Heart left ventricle (tissue), 16 donors: Measurements from ENCODE around the gene SEC24C. TPM values are rescaled to one million over a fixed set of nuclear protein-coding genes. Genes with fewer than 3 reads are reported as not detected.
A peak's percentile ranks its signal among the peaks of the same experiment; 100 is the strongest.

Experiments used
- ATAC-seq, 4 donors: fragments of 200-7000 bp; cut with Tn5 transposase; one replicate each; pipeline ENCODE4 v1.9.1; 2020 to 2022; ENCODE audit warnings: moderate library complexity in 4 of 4, mild to moderate bottlenecking in 3 of 4, moderate number of reproducible peaks in 1 of 4
- DNase-seq, 5 donors: peaks; one replicate each; pipeline ENCODE4 v3.0.0-alpha.2; 2020
- H3K27ac ChIP-seq, 12 donors: fragments of 200-600 bp; sonication (generic) in 4 of 12; one replicate each; pipeline versions ENCODE4 v1.5.0 to v1.8.0; 2016 to 2022; ENCODE audit warnings: mild to moderate bottlenecking in 2 of 12
- H3K27me3 ChIP-seq, 9 donors: fragments of 200-600 bp; sonication (generic) in 2 of 9; one replicate each; pipeline versions ENCODE4 v1.5.1 to v1.8.0; 2016 to 2022; ENCODE audit warnings: mild to moderate bottlenecking in 3 of 9
- H3K36me3 ChIP-seq, 9 donors: fragments of 200-600 bp; sonication (generic) in 2 of 9; one replicate each; pipeline versions ENCODE4 v1.5.0 to v1.8.0; 2018 to 2022; ENCODE audit warnings: mild to moderate bottlenecking in 2 of 9
- H3K4me1 ChIP-seq, 12 donors: fragments of 200-600 bp; sonication (generic) in 4 of 12; one replicate each; pipeline versions ENCODE4 v1.5.0 to v1.8.0; 2016 to 2022; ENCODE audit warnings: mild to moderate bottlenecking in 3 of 12
- H3K4me3 ChIP-seq, 12 donors: fragments of 200-600 bp; sonication (generic) in 4 of 12; one replicate each; pipeline versions ENCODE4 v1.5.0 to v1.8.0; 2017 to 2022; ENCODE audit warnings: mild to moderate bottlenecking in 9 of 12, moderate library complexity in 4 of 12
- H3K9me3 ChIP-seq, 12 donors: fragments of 200-600 bp; sonication (generic) in 4 of 12; one replicate each; pipeline versions ENCODE4 v1.5.0 to v1.8.0; 2016 to 2022; ENCODE audit warnings: mild to moderate bottlenecking in 1 of 12
- POLR2A ChIP-seq, 2 donors: fragments of 450-650 bp; IDR thresholded peaks; one replicate each; pipeline ENCODE4 v1.6.1; 2017; ENCODE audit warnings: antibody characterized with exemption in 2 of 2, mild to moderate bottlenecking in 2 of 2, moderate library complexity in 2 of 2
- WGBS, 4 donors: extraction: QIAGEN DNeasy Blood & Tissue Kit in 2 of 4; methylation state at CpG; one replicate each; pipeline versions ENCODE4 v1.1.5 to v1.1.7; 2013 to 2018; 5-methylcytosine and 5-hydroxymethylcytosine counted together
- intact Hi-C, 10 donors: fragments of 100-400 bp; cut with DNase I; formaldehyde crosslinking; loops; one replicate each; pipeline versions ENCODE4 v1.11.1 to v1.14.2; 2022
- polyA plus RNA-seq, 2 donors: library from polyadenylated mRNA; stranded (reverse); fragments of 200-250 nt; gene quantifications; one replicate each; pipeline ENCODE4 v1.2.3, GENCODE V29; 2013
- total RNA-seq, 9 donors: library from RNA; depleted of rRNA in 2 of 9; stranded (reverse); fragments of >200 nt in 2 of 9; fragmentation: NEBNext Ultra II Directional in 3 of 9; extraction: Animal tissue kit (Norgen Biotek cat#: 25700) in 3 of 9; gene quantifications; one replicate each; pipeline versions ENCODE4 v1.1.0 to v1.2.4, GENCODE V29; 2016 to 2023
- TF ChIP-seq, protein P1 (sequence below), 12 donors: fragments of 200-600 bp; sonication (generic) in 4 of 12; IDR thresholded peaks; one replicate each; pipeline versions ENCODE4 v1.5.0 to v1.8.0; 2018 to 2022; ENCODE audit warnings: antibody characterized with exemption in 12 of 12, mild to moderate bottlenecking in 5 of 12
- donor health status: ischemic (EF 13 %, LVEDD 7.1; RV severe dilation, severe dysfunction).
- donor health status: healthy with polysubstance abuse.
- donor health status: DM: no; HTN: yes; CAD: no.
- donor health status: DM: no; HTN: no; CAD: no.
- donor health status: ischemic (EF 25% LVEDD 6.9; RV normal size, moderate dysfunction).
- donor health status: ischemic (EF 25% LVEDD 5.7; RV mildly dilated, moderate dysfunction).
- donor health status: healthy.
- donor health status: DM: yes; HTN: yes; CAD: no.
- donor health status: ischemic (EF 35%, LVEDD 5.7; RV mildly dilated, moderate dysfunction).
- donor health status: nonischemic (EF 11% LVEDD 7.7; RV severe dilation, severe dysfunction).
- donor health status: DM: yes; HTN: yes; CAD: no.
- donor health status: PGD.
- donor health status: ischemic (EF 29% LVEDD 5.4; RV normal size, mild dysfunction).
- donor health status: nonischemic (EF 23%, LVEDD 6.1; RV moderate dilation, normal function).

The SEC24C gene
- total and polyA plus RNA-seq, 11 donors: 26.4 to 65.5 (median 49.5) TPM

- DNase-seq (peak in 4 of 5 donors; percentile 43 to 79 (median 48)), ATAC-seq (peak in 2 of 4 donors; percentile 39 to 46)
- Histone ChIP-seq H3K4me1 (peaks cover 0 to 62% (median 16%) of the 10 kb centered on the region in 12 donors), H3K4me3 (peak overlapping the region; percentile 61 to 99 (median 94)), H3K9me3 (no peaks in the 10 kb centered on the region), H3K27me3 (no peaks in the 10 kb centered on the region), H3K36me3 (peaks cover 0 to 59% (median 40%) of the 10 kb centered on the region in 9 donors), H3K27ac (peak overlapping the region; percentile 79 to 97 (median 93))
- intact Hi-C loops: loop anchor here in 1 of 10 donors (1.0 kb wide), 1 partner anchor 39 kb away; a partner anchor contains a TSS
- 0 to 1% (median 1%) methylated on average over 18 to 63 of the region's 63 CpGs for WGBS, 4 donors
- TF ChIP-seq, protein P1, sequence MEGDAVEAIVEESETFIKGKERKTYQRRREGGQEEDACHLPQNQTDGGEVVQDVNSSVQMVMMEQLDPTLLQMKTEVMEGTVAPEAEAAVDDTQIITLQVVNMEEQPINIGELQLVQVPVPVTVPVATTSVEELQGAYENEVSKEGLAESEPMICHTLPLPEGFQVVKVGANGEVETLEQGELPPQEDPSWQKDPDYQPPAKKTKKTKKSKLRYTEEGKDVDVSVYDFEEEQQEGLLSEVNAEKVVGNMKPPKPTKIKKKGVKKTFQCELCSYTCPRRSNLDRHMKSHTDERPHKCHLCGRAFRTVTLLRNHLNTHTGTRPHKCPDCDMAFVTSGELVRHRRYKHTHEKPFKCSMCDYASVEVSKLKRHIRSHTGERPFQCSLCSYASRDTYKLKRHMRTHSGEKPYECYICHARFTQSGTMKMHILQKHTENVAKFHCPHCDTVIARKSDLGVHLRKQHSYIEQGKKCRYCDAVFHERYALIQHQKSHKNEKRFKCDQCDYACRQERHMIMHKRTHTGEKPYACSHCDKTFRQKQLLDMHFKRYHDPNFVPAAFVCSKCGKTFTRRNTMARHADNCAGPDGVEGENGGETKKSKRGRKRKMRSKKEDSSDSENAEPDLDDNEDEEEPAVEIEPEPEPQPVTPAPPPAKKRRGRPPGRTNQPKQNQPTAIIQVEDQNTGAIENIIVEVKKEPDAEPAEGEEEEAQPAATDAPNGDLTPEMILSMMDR (IDR thresholded peaks at IDR 0.05): no peak
- TF ChIP-seq POLR2A (IDR thresholded peaks at IDR 0.05): no peak
Measured at GRCh38 chr10:73810735-73811465, 66.7 kb downstream of the SEC24C start.

GRCh38 chr10:73812657-73813056 is 68.5 kb downstream of the SEC24C start:
- DNase-seq (no peak), ATAC-seq (no peak)
- Histone ChIP-seq H3K9me3 (no peaks in the 10 kb centered on the region), H3K4me3 (no peak overlapping the region), H3K27ac (peak overlapping the region in 2 of 12 donors; percentile 96 to 97), H3K4me1 (peaks cover 0 to 62% (median 12%) of the 10 kb centered on the region in 12 donors), H3K36me3 (peaks cover 0 to 55% (median 32%) of the 10 kb centered on the region in 9 donors), H3K27me3 (no peaks in the 10 kb centered on the region)
- WGBS, 4 donors: 91 to 96% (median 95%) methylated on average over 4 of the region's 4 CpGs
- TF ChIP-seq, protein P1 (IDR thresholded peaks at IDR 0.05): no peak
- no peak for TF ChIP-seq POLR2A (IDR thresholded peaks at IDR 0.05)
- intact Hi-C loops: no loop called here

DNA sequence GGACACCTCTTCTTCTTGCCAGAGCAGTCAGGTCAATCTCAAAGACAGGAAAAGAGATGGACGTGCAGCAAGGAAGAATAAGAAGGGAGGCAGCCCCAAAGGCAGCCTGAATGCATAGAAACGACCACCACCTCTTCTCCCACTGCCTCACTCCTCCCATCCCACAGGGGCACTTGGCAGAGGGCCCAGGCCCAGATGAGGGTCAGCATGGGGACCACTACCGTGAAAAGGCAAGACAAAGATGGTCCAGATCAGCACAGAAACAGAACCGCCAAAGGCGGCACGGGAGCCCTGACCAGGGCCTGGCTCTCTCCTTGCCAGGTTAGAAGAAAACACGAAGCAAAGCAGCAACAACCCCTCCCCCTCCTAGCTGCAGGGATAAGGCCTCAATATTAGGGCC is 69.2 kb downstream of the SEC24C start:
- ATAC-seq (no peak), DNase-seq (no peak)
- TF ChIP-seq POLR2A (IDR thresholded peaks at IDR 0.05): no peak
- TF ChIP-seq, protein P1 (IDR thresholded peaks at IDR 0.05): no peak
- Histone ChIP-seq H3K4me1 (peaks cover 0 to 62% (median 12%) of the 10 kb centered on the region in 12 donors), H3K36me3 (peaks cover 0 to 48% (median 25%) of the 10 kb centered on the region in 9 donors), H3K4me3 (no peak overlapping the region), H3K27ac (peak overlapping the region in 1 of 12 donors; percentile 97), H3K9me3 (no peaks in the 10 kb centered on the region), H3K27me3 (no peaks in the 10 kb centered on the region)
- intact Hi-C loops: no loop called here
- WGBS, 4 donors: 80 to 89% (median 84%) methylated on average over 7 of the region's 7 CpGs

- intact Hi-C loops: no loop called here
- 88 to 93% (median 91%) methylated on average over 13 of the region's 13 CpGs for WGBS, 4 donors
- DNase-seq: no peak
Measured at GRCh38 chr10:73814276-73814895, 70.2 kb downstream of the SEC24C start.

More at GRCh38 chr10:73814276-73814895, 70.2 kb downstream of the SEC24C start:
- no peak overlapping the region for H3K27ac ChIP-seq
- H3K4me1 ChIP-seq: peaks cover 0 to 64% (median 11%) of the 10 kb centered on the region in 12 donors
- no peaks in the 10 kb centered on the region for H3K27me3 ChIP-seq
- peaks cover 0 to 39% (median 24%) of the 10 kb centered on the region in 9 donors for H3K36me3 ChIP-seq
- H3K4me3 ChIP-seq: no peak overlapping the region
- H3K9me3 ChIP-seq: no peaks in the 10 kb centered on the region
- no peak for TF ChIP-seq POLR2A (IDR thresholded peaks at IDR 0.05)
- TF ChIP-seq, protein P1 (IDR thresholded peaks at IDR 0.05): no peak
- ATAC-seq: no peak
